Uterus (tissue), 4 donors: ENCODE measurements around the gene CTXN1. TPM values are rescaled to one million over a fixed set of nuclear protein-coding genes. Genes with fewer than 3 reads are reported as not detected.
"Not testable (repeated sequence)": the region's sequence is repeated elsewhere in the genome, so short reads cannot be mapped to it uniquely, and the experiment has no call there.

ENCODE experiments used
- DNase-seq, 2 donors: peaks; one replicate each; pipeline ENCODE4 v3.0.0-alpha.2; 2019 to 2020
- H3K27ac ChIP-seq, 2 donors: fragments of 200-600 bp; sonication (generic); 1 replicate in 1 of 2; 2 replicates in 1 of 2; pipeline ENCODE4 v1.5.1; 2016 to 2018
- H3K27me3 ChIP-seq, 2 donors: fragments of 200-600 bp; sonication (generic); one replicate each; pipeline ENCODE4 v1.5.1; 2018 to 2019; ENCODE audit warnings: control low read depth in 1 of 2
- H3K36me3 ChIP-seq, 2 donors: fragments of 200-600 bp; sonication (generic); one replicate each; pipeline ENCODE4 v1.5.1; 2019; ENCODE audit warnings: control low read depth in 1 of 2
- H3K4me1 ChIP-seq, 2 donors: fragments of 200-600 bp; sonication (generic); one replicate each; pipeline ENCODE4 v1.5.1; 2018 to 2019; ENCODE audit warnings: control low read depth in 1 of 2
- H3K4me3 ChIP-seq, 2 donors: fragments of 200-600 bp; sonication (generic); 1 replicate in 1 of 2; 2 replicates in 1 of 2; pipeline ENCODE4 v1.5.1; 2018 to 2019; ENCODE audit warnings: mild to moderate bottlenecking in 1 of 2
- H3K9me3 ChIP-seq, 2 donors: fragments of 200-600 bp; sonication (generic); one replicate each; pipeline ENCODE4 v1.5.1; 2019; ENCODE audit warnings: control low read depth in 1 of 2
- POLR2A ChIP-seq, 2 donors: fragments of 450-650 bp; IDR thresholded peaks; one replicate each; pipeline ENCODE4 v1.6.1; 2016; ENCODE audit warnings: antibody characterized with exemption in 2 of 2, mild to moderate bottlenecking in 1 of 2, moderate library complexity in 1 of 2
- intact Hi-C: fragments of 100-400 bp; cut with DNase I; formaldehyde crosslinking; loops from one replicate; pipeline ENCODE4 v1.15.1; 2023; ENCODE audit warnings: low total_unique reads
- total RNA-seq, 4 donors: library from RNA; depleted of rRNA in 3 of 4; stranded (reverse); fragments of >200 nt in 3 of 4; gene quantifications; one replicate each; pipeline versions ENCODE4 v1.1.0 to v1.2.4, GENCODE V29; 2014 to 2023
- TF ChIP-seq, protein P1 (sequence below), 4 experiments: fragments of 200-600 bp in 2 of 4; fragments of 450-650 bp in 2 of 4; sonication (generic) in 2 of 4; IDR thresholded peaks; one replicate each; pipeline ENCODE4 v1.5.1; 2016 to 2019; ENCODE audit warnings: antibody characterized with exemption in 4 of 4, mild to moderate bottlenecking in 2 of 4, moderate library complexity in 1 of 4
- donor health status: DM: yes; HTN: yes; CAD: no.

Gene CTXN1
- total RNA-seq, 4 donors from 2014 or later, result 7.2 to 47.1 (median 14.9) TPM; not detected in 1

DNA sequence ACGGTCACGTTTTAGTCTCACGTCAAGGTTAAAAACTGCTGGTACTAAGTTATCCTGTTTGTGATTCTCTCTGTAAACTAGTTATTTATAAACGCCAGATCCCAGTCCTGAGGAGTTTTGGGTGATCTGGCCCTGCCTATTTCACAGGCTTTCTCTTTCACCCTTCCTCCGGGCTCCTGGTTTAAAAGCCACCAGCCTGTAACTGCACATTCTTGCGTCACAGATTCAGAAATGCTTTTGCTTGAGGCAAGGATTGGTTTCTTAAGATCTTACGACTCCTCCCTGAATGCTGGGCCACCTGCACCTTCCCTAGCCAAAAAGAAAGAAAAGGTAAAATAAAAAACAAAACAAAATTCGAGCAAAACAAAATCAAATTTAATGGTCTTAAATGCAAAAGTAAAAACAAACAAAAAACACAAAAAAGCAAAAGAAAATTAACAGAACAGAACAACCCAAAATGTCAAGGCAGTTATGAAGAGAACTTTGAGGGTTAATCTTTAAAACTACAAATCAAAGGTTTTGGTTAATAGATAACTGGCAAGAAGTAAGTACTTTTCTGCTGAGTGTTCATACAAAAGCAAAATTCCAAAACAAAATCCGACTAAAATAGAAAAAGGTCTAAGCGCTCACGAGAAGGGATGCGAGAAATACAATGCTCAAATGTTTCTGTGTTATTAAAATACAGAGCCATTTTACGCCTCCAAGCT lies 36.1 kb upstream of the CTXN1 start:
- intact Hi-C loops, result no loop called here
- no peaks in the 10 kb centered on the region for H3K36me3 ChIP-seq
- no peaks in the 10 kb centered on the region for H3K27me3 ChIP-seq
- no peak for DNase-seq
- H3K9me3 ChIP-seq, result no peaks in the 10 kb centered on the region
- TF ChIP-seq POLR2A (IDR thresholded peaks at IDR 0.05), result no peak
- TF ChIP-seq, protein P1, sequence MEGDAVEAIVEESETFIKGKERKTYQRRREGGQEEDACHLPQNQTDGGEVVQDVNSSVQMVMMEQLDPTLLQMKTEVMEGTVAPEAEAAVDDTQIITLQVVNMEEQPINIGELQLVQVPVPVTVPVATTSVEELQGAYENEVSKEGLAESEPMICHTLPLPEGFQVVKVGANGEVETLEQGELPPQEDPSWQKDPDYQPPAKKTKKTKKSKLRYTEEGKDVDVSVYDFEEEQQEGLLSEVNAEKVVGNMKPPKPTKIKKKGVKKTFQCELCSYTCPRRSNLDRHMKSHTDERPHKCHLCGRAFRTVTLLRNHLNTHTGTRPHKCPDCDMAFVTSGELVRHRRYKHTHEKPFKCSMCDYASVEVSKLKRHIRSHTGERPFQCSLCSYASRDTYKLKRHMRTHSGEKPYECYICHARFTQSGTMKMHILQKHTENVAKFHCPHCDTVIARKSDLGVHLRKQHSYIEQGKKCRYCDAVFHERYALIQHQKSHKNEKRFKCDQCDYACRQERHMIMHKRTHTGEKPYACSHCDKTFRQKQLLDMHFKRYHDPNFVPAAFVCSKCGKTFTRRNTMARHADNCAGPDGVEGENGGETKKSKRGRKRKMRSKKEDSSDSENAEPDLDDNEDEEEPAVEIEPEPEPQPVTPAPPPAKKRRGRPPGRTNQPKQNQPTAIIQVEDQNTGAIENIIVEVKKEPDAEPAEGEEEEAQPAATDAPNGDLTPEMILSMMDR (IDR thresholded peaks at IDR 0.05), result no peak
- H3K4me3 ChIP-seq, result no peak overlapping the region
- no peaks in the 10 kb centered on the region for H3K4me1 ChIP-seq
- no peak overlapping the region for H3K27ac ChIP-seq

DNA sequence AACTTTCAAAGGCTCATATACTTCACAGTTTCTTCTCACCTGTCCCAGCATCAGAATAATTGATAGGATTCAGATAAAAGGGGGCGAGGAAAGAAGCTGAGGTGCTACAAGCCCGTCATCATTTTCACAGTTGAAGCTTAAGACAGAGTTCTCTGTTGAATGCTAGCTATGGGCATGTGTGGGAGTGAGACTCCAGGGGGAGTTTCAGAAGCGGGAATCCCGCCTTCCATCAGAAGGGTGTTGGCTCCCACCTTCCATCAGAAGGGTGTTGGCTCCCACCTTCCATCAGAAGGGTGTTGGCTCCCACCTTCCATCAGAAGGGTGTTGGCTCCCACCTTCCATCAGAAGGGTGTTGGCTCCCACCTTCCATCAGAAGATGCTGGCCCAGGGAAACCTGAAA lies 35.1 kb upstream of the CTXN1 start:
- H3K9me3 ChIP-seq, intact Hi-C loops, H3K27ac ChIP-seq, H3K4me3 ChIP-seq, H3K27me3 ChIP-seq, DNase-seq, H3K4me1 ChIP-seq, H3K36me3 ChIP-seq: not testable (repeated sequence)

DNA sequence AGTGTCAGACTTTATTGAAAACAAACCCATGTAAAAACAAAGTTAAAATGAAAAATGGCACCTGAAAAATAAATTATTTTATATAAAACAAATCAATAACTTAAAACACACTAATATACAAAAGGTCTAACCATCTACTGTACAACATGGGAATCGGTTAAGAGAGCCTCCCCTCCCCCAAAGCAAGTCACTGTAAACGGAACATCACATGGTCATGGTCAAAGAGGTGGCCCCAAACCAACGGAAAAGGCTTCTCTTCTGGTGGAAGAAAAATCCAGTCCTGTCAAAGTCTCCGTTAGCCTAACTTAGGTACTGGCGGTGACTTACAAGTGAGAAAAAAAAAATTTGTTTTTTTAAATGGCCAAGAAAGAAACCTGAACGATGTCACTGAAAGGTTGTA lies 33.3 kb upstream of the CTXN1 start:
- DNase-seq, result no peak
- H3K27me3 ChIP-seq, result no peaks in the 10 kb centered on the region
- H3K4me1 ChIP-seq, result no peaks in the 10 kb centered on the region
- intact Hi-C loops, result no loop called here
- H3K27ac ChIP-seq, result no peak overlapping the region
- no peaks in the 10 kb centered on the region for H3K9me3 ChIP-seq
- TF ChIP-seq, protein P1 (IDR thresholded peaks at IDR 0.05), result no peak
- TF ChIP-seq POLR2A (IDR thresholded peaks at IDR 0.05), result no peak
- H3K36me3 ChIP-seq, result no peaks in the 10 kb centered on the region
- no peak overlapping the region for H3K4me3 ChIP-seq

DNA sequence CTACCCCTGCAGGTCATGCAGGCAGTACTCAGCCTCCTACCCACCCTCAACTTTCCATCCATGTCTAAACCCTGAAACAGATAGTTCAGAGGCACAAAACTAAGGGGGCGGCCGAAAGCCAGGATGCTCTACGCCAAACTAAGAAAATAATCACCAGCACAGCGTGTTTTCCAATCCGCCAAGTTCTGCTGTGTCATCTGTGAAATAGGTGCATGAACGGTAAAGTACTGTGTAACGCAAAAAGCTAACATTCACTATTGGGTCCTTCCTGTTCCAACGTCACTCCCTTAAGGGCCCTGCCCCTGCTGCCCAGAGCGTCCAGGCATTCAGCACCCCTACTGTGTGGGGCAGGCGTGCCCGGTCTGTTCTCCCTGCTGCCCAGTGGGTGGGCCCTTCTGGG lies 29.8 kb upstream of the CTXN1 start:
- Histone ChIP-seq H3K4me3 (no peak overlapping the region), H3K4me1 (no peaks in the 10 kb centered on the region), H3K36me3 (no peaks in the 10 kb centered on the region), H3K9me3 (no peaks in the 10 kb centered on the region), H3K27ac (no peak overlapping the region), H3K27me3 (no peaks in the 10 kb centered on the region)
- intact Hi-C loops, result no loop called here
- DNase-seq, result no peak
- TF ChIP-seq, protein P1 (IDR thresholded peaks at IDR 0.05), result no peak
- no peak for TF ChIP-seq POLR2A (IDR thresholded peaks at IDR 0.05)

DNA sequence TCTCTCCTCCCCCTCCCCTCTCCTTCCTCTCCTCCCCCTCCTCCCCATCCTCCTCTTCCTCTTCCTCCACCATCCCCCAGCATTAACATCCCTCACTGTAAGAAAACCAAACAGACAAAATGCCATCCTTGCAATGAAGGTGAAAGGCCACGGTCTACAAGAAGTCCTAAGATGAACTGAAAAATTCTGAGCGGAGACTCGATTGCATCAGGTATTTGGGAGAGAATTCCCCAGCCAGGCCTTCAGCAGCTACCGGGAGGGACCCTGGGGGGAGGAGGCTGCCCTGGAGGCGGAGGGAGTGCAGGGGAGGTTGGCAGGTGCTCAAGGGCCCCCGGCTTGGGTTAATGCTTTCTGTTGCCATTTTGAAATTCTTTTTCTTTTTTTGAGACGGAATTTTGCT lies 27.6 kb upstream of the CTXN1 start:
- no peak overlapping the region for H3K4me3 ChIP-seq
- no peaks in the 10 kb centered on the region for H3K27me3 ChIP-seq
- no peak overlapping the region for H3K27ac ChIP-seq
- TF ChIP-seq POLR2A (IDR thresholded peaks at IDR 0.05), result no peak
- TF ChIP-seq, protein P1 (IDR thresholded peaks at IDR 0.05), result no peak
- H3K9me3 ChIP-seq, result no peaks in the 10 kb centered on the region
- H3K4me1 ChIP-seq, result no peaks in the 10 kb centered on the region
- intact Hi-C loops, result no loop called here
- no peaks in the 10 kb centered on the region for H3K36me3 ChIP-seq
- DNase-seq, result no peak

DNA sequence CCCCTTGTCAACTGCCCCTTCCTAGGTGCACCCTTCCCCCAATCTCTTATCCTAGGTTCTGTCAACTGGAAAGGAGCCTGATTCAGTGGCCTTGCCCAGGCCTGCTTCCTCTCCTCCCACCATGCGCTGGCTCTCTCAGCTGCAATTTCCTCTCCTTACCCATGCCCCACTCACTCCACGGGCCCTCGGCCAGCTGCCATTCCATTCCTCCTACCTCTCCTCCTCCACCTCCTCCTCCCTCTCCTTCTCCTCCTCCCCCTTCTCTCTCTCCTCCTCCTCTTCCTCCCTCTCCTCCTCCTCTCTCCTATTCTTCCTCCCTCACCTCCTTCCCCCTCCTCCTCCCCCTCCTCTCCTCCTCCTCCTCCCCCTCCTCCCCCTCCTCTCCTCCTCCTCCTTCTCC lies 27.1 kb upstream of the CTXN1 start:
- H3K36me3 ChIP-seq, result no peaks in the 10 kb centered on the region
- no peak overlapping the region for H3K27ac ChIP-seq
- no peaks in the 10 kb centered on the region for H3K27me3 ChIP-seq
- DNase-seq, result no peak
- intact Hi-C loops, result no loop called here
- no peaks in the 10 kb centered on the region for H3K4me1 ChIP-seq
- H3K9me3 ChIP-seq, result no peaks in the 10 kb centered on the region
- TF ChIP-seq, protein P1 (IDR thresholded peaks at IDR 0.05), result no peak
- TF ChIP-seq POLR2A (IDR thresholded peaks at IDR 0.05), result no peak
- no peak overlapping the region for H3K4me3 ChIP-seq
